Germinal center (tissue), 1 donor: Measurements from ENCODE around the gene PLEKHA1.

Experiments used
- DNase-seq: peaks from one replicate; pipeline ENCODE4 v3.0.0; 2012; ENCODE audit warnings: mixed read lengths, low spot score

Gene PLEKHA1

DNA sequence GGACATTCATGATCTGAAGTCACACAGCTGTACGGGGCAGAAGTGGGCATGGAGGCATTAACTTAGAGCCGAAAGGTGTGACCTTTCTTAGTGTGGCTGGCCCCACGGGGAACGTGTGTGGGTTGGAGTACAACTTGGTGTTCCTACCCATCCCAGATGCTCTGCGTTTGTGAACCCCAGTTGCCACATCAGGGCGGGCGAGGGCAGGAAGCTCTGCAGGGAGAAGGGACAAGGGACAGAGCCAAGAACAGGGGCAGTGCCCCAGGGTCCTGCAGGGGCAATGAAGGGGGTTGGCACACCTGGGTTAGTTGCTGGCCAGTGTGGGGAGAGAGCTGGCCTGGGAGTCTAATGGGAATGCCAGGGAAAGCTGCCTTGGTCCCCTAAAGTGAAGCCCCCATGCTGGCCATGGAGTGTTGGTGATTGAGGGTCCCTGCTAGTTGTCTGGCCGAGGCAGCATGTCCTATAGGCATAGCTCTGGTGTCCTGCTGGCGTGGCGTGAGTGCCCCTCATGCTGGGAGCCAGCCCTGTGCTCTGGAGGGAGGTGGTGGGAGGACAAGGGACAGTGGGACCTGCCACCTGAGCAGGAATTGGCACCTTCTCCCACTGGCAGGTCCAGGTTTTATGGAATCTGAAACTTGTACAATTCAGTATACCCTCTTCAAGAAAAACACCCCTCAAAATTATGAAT lies 105.8 kb downstream of the PLEKHA1 start:
- no peak for DNase-seq

DNA sequence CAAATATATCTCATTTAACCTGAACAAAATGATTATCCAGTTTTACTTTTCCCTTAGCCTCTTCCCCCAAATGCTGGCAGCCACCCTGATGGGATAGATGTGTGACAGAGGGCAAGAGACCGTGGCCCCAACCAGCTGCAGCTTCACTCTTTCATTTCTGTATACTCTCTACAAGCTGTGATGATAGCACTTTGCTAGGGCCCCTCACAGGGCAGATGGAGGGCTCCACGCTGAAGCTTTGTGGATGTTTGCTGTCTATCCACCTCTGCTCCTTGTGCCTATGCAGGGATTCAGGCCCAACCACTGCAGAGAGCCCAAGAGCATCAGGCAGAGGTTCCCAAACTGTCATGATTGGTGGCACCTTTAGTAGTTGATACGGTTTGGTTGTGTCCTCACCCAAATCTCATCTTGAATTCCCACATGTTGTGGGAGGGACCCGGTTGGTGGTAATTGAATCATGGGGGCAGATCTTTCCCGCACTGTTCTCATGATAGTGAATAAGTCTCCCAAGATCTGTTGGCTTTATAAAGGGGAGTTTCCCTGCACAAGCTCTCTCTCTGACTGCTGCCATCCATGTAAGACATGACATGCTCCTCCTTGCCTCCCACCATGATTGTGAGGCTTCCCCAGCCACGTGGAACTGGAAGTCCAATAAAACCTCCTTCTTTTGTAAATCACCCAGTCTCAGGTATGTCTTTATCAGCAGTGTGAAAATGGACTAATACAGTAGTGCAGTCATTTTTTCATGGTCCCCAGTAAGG lies 107.0 kb downstream of the PLEKHA1 start:
- DNase-seq: no peak
